Embryonic facial prominence (tissue), 1 donor: ENCODE data around the gene CNTNAP4.

ENCODE experiments used
- DNase-seq: peaks from one replicate; pipeline ENCODE4 v3.0.0-alpha.2; 2016; ENCODE audit errors: extremely low spot score

Gene CNTNAP4

GRCh38 chr16:76309639-76310335 is 32.6 kb downstream of the CNTNAP4 start:
- no peak for DNase-seq

- DNase-seq: no peak
These were observed 34.1 kb downstream of the CNTNAP4 start for GRCh38 chr16:76311260-76311659.

GRCh38 chr16:76318565-76318964 is 41.4 kb downstream of the CNTNAP4 start:
- DNase-seq: no peak

GRCh38 chr16:76329106-76329505 is 51.9 kb downstream of the CNTNAP4 start:
- DNase-seq: no peak

- DNase-seq: no peak
These were observed 58.2 kb downstream of the CNTNAP4 start for GRCh38 chr16:76335180-76335974.

- no peak for DNase-seq
These were observed 58.9 kb downstream of the CNTNAP4 start for GRCh38 chr16:76336112-76336511.

GRCh38 chr16:76338472-76338871 is 61.3 kb downstream of the CNTNAP4 start:
- no peak for DNase-seq

GRCh38 chr16:76343769-76344168 is 66.6 kb downstream of the CNTNAP4 start:
- DNase-seq: no peak

- no peak for DNase-seq
These were observed 68.0 kb downstream of the CNTNAP4 start for GRCh38 chr16:76345163-76345661.

- DNase-seq: no peak
These were observed 69.0 kb downstream of the CNTNAP4 start for GRCh38 chr16:76346210-76346609.

GRCh38 chr16:76351441-76351840 is 74.2 kb downstream of the CNTNAP4 start:
- DNase-seq: no peak

GRCh38 chr16:76360404-76360803 is 83.2 kb downstream of the CNTNAP4 start:
- no peak for DNase-seq

- DNase-seq: no peak
These were observed 93.1 kb downstream of the CNTNAP4 start for GRCh38 chr16:76370344-76370743.

- no peak for DNase-seq
These were observed 94.2 kb downstream of the CNTNAP4 start for GRCh38 chr16:76371441-76371840.

- DNase-seq: no peak
These were observed 96.8 kb downstream of the CNTNAP4 start for GRCh38 chr16:76373998-76374397.

- no peak for DNase-seq
These were observed 99.8 kb downstream of the CNTNAP4 start for GRCh38 chr16:76376988-76377387.

GRCh38 chr16:76378020-76378419 is 100.8 kb downstream of the CNTNAP4 start:
- DNase-seq: no peak

- DNase-seq: no peak
These were observed 103.9 kb downstream of the CNTNAP4 start for GRCh38 chr16:76381096-76381495.

- no peak for DNase-seq
These were observed 108.5 kb downstream of the CNTNAP4 start for GRCh38 chr16:76385601-76386230.

- no peak for DNase-seq
These were observed 109.6 kb downstream of the CNTNAP4 start for GRCh38 chr16:76386784-76387183.

GRCh38 chr16:76387994-76388393 is 110.8 kb downstream of the CNTNAP4 start:
- DNase-seq: no peak

- no peak for DNase-seq
These were observed 111.9 kb downstream of the CNTNAP4 start for GRCh38 chr16:76389126-76389525.

- DNase-seq: no peak
These were observed 113.3 kb downstream of the CNTNAP4 start for GRCh38 chr16:76390476-76390875.
